WI38 (cell line): ENCODE data around the gene PRDM4.

Experiments used
- H3K4me3 ChIP-seq: 2 replicates; pipeline ENCODE4 v1.5.1; 2011; ENCODE audit warnings: low read depth, mild to moderate bottlenecking, control low read depth, low read length
- CTCF ChIP-seq: IDR thresholded peaks from 2 replicates; pipeline ENCODE4 v1.5.1; 2012; ENCODE audit warnings: low read depth, mild to moderate bottlenecking, control low read depth, low read length

Gene PRDM4

GRCh38 chr12:107684029-107684795, 76.7 kb downstream of the PRDM4 start:
- H3K4me3 ChIP-seq, result no peak overlapping the region
- no peak for TF ChIP-seq CTCF
